Erythroblast (primary cell): ENCODE measurements around the gene RPL13.

Experiments
- GATA1 ChIP-seq: IDR thresholded peaks from 2 replicates; pipeline ENCODE4 v1.6.1; 2011; ENCODE audit warnings: low read depth, mild to moderate bottlenecking, control low read depth, low read length, moderate library complexity
- POLR2A ChIP-seq: IDR thresholded peaks from 2 replicates; pipeline ENCODE4 v1.6.1; 2011; ENCODE audit warnings: mild to moderate bottlenecking, low read length

GRCh38 chr16:89588413-89589109, 28.1 kb downstream of the RPL13 start:
- TF ChIP-seq POLR2A (no peak), GATA1 (no peak)
